Measurements from ENCODE around the gene BUB3.

- TF ChIP-seq CTCF (IDR thresholded peaks at IDR 0.05 in 4 of 5, conservative IDR thresholded peaks at IDR 0.05 in 1 of 5) = no peak
- no peak for TF ChIP-seq POLR2A (IDR thresholded peaks at IDR 0.05)
Measured at GRCh38 chr10:123180101-123181090, 26.2 kb downstream of the BUB3 start.
